GM12875 (cell line): ENCODE data around the gene NISCH.

Experiments used
- H3K4me3 ChIP-seq: one replicate; pipeline ENCODE4 v1.5.1; 2011; ENCODE audit warnings: low read depth, low read length, control low read depth
- TF ChIP-seq, protein P1 (sequence below): IDR thresholded peaks from 2 replicates; pipeline ENCODE4 v1.5.1; 2011; ENCODE audit warnings: low read depth, mild to moderate bottlenecking, control low read depth, inconsistent platforms, low read length, moderate library complexity, borderline replicate concordance; ENCODE audit not compliant: insufficient read depth

The NISCH gene

GRCh38 chr3:52440249-52440551 is 15.2 kb upstream of the NISCH start:
- TF ChIP-seq, protein P1, sequence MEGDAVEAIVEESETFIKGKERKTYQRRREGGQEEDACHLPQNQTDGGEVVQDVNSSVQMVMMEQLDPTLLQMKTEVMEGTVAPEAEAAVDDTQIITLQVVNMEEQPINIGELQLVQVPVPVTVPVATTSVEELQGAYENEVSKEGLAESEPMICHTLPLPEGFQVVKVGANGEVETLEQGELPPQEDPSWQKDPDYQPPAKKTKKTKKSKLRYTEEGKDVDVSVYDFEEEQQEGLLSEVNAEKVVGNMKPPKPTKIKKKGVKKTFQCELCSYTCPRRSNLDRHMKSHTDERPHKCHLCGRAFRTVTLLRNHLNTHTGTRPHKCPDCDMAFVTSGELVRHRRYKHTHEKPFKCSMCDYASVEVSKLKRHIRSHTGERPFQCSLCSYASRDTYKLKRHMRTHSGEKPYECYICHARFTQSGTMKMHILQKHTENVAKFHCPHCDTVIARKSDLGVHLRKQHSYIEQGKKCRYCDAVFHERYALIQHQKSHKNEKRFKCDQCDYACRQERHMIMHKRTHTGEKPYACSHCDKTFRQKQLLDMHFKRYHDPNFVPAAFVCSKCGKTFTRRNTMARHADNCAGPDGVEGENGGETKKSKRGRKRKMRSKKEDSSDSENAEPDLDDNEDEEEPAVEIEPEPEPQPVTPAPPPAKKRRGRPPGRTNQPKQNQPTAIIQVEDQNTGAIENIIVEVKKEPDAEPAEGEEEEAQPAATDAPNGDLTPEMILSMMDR: no peak

GRCh38 chr3:52440671-52441070 is 14.7 kb upstream of the NISCH start:
- TF ChIP-seq, protein P1: no peak
- H3K4me3 ChIP-seq: no peak overlapping the region

More at GRCh38 chr3:52440249-52440551, 15.2 kb upstream of the NISCH start:
- H3K4me3 ChIP-seq: no peak overlapping the region

DNA sequence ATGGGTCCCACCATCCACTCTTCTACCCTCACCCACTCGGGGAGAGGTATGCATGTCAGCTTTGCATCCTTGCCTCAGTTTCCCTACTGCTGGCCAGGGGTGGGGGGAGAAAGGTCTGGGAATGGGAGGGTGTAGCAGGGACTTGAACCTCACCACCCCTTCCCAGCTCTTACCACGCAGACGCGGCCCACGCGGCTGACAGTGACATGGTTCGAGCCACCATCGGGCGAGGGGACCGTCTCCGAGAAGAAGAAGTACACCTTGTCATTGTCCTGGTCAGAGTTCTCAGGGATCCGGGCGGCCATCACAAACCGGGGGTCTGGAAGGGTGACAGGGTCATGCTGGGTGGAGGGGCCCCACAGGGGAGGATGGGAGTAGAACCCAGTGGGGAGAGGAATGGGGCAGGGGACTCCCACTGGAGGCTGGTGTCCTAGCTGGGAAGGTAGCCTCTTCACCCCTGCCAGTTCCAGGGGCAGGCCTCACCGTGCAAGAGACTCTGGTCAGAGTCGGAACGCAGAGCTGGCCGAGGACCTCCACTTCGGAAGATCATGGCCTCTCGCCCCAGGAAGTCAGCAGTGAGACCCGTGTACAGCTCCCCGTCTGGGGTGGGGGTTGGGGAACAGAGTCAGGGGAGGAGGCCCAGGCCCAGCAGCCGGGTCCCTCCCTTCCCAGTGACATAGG is 14.2 kb upstream of the NISCH start:
- TF ChIP-seq, protein P1: no peak
- H3K4me3 ChIP-seq: no peak overlapping the region

DNA sequence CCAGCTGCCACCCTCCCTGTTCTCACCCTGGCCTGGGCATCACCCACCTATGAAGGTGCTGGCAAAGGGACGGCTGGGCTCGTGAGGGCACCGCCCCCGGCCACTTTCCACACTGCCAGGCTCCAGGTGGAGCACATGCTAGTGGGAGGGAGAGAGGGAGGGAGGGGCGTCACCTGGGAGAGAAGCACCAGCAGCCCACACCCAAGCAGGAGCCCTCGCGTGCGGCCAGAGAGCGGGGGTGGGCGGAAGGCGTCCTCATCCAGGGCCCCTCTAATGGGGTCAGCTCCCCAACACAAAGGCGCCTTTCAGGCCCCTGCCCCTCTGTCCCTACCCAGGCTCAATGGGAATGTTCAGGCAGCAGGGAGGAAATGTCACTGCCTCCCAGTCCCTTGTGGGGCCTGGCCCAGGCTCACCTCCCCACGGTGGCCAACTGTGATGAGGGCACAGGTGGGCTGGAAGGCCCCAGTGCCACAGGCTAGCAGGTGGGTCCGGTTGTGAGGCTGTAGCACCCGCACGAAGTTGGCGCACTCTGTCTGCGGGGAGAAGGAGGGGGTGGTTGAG is 13.6 kb upstream of the NISCH start:
- TF ChIP-seq, protein P1: no peak
- H3K4me3 ChIP-seq: no peak overlapping the region

DNA sequence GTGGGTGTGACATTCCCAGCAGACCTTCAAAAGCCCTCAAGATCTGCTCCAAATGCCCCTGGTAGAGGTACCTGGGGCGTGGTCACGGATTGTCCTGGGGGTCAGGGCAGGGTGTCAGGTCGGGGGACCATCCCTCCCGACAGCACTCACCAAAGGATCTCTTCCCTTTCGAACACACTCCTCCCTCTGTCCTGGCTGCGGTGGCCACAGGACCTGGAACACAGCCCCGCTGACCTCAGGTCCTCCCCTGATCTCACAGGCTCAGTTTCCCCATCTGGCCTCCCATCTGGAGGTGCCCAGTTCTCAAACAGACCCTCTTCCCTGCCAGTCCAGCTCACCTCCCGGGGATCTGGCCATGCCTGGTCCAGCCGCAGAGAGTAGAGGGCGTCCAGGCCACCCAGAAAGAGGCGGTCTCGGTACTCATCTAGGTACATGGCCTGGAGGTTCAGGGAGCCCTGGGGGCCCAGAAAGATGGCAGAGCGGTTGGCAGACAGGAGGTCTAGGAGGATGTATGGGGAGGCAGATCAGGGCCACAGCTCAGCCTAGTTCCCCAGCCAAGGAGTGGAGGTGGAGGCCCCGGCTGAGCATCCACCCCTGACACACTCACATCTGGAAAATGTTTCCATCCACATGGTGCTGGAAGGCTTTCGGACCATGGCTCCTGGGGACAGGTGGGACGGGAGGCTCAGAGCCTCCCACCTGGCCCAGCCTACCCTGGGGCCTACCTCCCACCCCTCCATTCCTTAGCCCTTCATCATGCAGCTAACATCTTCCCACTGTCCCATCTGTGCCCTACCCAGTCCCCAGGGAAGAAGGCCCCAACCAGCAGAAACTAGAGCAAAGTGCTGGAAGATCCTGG is 12.8 kb upstream of the NISCH start:
- TF ChIP-seq, protein P1: no peak
- H3K4me3 ChIP-seq: no peak overlapping the region

GRCh38 chr3:52443268-52443610 is 12.2 kb upstream of the NISCH start:
- TF ChIP-seq, protein P1: no peak
- no peak overlapping the region for H3K4me3 ChIP-seq
